ENCODE results near the gene BTNL3.

Gene BTNL3

GRCh38 chr5:181052672-181053487 lies 64.2 kb downstream of the BTNL3 start (continued):
- TF ChIP-seq ZFP3 (tag by site-specific recombination; IDR thresholded peaks at IDR 0.05; ENCODE audit: low read depth), result no peak
- no peak for TF ChIP-seq ZNF138 (tag by site-specific recombination; IDR thresholded peaks at IDR 0.05; ENCODE audit: borderline replicate concordance)
- no peak for TF ChIP-seq YY2 (tag by site-specific recombination; IDR thresholded peaks at IDR 0.05)
- TF ChIP-seq ZNF48 (tag by site-specific recombination; IDR thresholded peaks at IDR 0.05), result no peak
- 0 out of 2 replicates have a peak, but pooled peaks have one; percentile 13 for TF ChIP-seq ZNF423 (tag by site-specific recombination; IDR thresholded peaks at IDR 0.05)
- 0 out of 2 replicates have a peak, but pooled peaks have one; percentile 21 for TF ChIP-seq SP7 (tag by site-specific recombination; IDR thresholded peaks at IDR 0.05)
- no peak for TF ChIP-seq ZNF112 (tag by site-specific recombination; IDR thresholded peaks at IDR 0.05)
- no peak for TF ChIP-seq ZNF132 (tag by site-specific recombination; IDR thresholded peaks at IDR 0.05; ENCODE audit: borderline replicate concordance)
- no peak for TF ChIP-seq ZNF777 (tag by site-specific recombination; IDR thresholded peaks at IDR 0.05; ENCODE audit: borderline replicate concordance)
- no peak for TF ChIP-seq KLF16 (tag by site-specific recombination; IDR thresholded peaks at IDR 0.05)
- no peak for TF ChIP-seq TCF7L2 (IDR thresholded peaks at IDR 0.05; ENCODE audit: borderline replicate concordance, low read depth, low read length)
- TF ChIP-seq ZNF221 (tag by site-specific recombination; IDR thresholded peaks at IDR 0.05; ENCODE audit: borderline replicate concordance), result no peak
- TF ChIP-seq MEIS1 (CRISPR knock-in tag; IDR thresholded peaks at IDR 0.05; ENCODE audit: borderline replicate concordance), result no peak
- peak; percentile 55; the same call in 1 of the 2 replicates for TF ChIP-seq IKZF3 (tag by site-specific recombination; IDR thresholded peaks at IDR 0.05)
- peak; percentile 56; the same call in 1 of the 2 replicates for TF ChIP-seq ZNF76 (tag by site-specific recombination; IDR thresholded peaks at IDR 0.05; ENCODE audit: borderline replicate concordance, low read depth)
- no peak for TF ChIP-seq ZNF155 (tag by site-specific recombination; IDR thresholded peaks at IDR 0.05)
- TF ChIP-seq, protein P1, sequence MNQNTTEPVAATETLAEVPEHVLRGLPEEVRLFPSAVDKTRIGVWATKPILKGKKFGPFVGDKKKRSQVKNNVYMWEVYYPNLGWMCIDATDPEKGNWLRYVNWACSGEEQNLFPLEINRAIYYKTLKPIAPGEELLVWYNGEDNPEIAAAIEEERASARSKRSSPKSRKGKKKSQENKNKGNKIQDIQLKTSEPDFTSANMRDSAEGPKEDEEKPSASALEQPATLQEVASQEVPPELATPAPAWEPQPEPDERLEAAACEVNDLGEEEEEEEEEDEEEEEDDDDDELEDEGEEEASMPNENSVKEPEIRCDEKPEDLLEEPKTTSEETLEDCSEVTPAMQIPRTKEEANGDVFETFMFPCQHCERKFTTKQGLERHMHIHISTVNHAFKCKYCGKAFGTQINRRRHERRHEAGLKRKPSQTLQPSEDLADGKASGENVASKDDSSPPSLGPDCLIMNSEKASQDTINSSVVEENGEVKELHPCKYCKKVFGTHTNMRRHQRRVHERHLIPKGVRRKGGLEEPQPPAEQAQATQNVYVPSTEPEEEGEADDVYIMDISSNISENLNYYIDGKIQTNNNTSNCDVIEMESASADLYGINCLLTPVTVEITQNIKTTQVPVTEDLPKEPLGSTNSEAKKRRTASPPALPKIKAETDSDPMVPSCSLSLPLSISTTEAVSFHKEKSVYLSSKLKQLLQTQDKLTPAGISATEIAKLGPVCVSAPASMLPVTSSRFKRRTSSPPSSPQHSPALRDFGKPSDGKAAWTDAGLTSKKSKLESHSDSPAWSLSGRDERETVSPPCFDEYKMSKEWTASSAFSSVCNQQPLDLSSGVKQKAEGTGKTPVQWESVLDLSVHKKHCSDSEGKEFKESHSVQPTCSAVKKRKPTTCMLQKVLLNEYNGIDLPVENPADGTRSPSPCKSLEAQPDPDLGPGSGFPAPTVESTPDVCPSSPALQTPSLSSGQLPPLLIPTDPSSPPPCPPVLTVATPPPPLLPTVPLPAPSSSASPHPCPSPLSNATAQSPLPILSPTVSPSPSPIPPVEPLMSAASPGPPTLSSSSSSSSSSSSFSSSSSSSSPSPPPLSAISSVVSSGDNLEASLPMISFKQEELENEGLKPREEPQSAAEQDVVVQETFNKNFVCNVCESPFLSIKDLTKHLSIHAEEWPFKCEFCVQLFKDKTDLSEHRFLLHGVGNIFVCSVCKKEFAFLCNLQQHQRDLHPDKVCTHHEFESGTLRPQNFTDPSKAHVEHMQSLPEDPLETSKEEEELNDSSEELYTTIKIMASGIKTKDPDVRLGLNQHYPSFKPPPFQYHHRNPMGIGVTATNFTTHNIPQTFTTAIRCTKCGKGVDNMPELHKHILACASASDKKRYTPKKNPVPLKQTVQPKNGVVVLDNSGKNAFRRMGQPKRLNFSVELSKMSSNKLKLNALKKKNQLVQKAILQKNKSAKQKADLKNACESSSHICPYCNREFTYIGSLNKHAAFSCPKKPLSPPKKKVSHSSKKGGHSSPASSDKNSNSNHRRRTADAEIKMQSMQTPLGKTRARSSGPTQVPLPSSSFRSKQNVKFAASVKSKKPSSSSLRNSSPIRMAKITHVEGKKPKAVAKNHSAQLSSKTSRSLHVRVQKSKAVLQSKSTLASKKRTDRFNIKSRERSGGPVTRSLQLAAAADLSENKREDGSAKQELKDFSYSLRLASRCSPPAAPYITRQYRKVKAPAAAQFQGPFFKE (tag by site-specific recombination; IDR thresholded peaks at IDR 0.05; ENCODE audit: borderline replicate concordance), result no peak
- TF ChIP-seq, protein P2, sequence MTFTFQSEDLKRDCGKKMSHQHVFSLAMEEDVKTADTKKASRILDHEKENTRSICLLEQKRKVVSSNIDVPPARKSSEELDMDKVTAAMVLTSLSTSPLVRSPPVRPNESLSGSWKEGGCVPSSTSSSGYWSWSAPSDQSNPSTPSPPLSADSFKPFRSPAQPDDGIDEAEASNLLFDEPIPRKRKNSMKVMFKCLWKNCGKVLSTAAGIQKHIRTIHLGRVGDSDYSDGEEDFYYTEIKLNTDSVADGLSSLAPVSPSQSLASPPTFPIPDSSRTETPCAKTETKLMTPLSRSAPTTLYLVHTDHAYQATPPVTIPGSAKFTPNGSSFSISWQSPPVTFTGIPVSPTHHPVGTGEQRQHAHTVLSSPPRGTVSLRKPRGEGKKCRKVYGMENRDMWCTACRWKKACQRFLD (tag by site-specific recombination; IDR thresholded peaks at IDR 0.05), result no peak
- TF ChIP-seq, protein P3, sequence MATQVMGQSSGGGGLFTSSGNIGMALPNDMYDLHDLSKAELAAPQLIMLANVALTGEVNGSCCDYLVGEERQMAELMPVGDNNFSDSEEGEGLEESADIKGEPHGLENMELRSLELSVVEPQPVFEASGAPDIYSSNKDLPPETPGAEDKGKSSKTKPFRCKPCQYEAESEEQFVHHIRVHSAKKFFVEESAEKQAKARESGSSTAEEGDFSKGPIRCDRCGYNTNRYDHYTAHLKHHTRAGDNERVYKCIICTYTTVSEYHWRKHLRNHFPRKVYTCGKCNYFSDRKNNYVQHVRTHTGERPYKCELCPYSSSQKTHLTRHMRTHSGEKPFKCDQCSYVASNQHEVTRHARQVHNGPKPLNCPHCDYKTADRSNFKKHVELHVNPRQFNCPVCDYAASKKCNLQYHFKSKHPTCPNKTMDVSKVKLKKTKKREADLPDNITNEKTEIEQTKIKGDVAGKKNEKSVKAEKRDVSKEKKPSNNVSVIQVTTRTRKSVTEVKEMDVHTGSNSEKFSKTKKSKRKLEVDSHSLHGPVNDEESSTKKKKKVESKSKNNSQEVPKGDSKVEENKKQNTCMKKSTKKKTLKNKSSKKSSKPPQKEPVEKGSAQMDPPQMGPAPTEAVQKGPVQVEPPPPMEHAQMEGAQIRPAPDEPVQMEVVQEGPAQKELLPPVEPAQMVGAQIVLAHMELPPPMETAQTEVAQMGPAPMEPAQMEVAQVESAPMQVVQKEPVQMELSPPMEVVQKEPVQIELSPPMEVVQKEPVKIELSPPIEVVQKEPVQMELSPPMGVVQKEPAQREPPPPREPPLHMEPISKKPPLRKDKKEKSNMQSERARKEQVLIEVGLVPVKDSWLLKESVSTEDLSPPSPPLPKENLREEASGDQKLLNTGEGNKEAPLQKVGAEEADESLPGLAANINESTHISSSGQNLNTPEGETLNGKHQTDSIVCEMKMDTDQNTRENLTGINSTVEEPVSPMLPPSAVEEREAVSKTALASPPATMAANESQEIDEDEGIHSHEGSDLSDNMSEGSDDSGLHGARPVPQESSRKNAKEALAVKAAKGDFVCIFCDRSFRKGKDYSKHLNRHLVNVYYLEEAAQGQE (tag by site-specific recombination; IDR thresholded peaks at IDR 0.05), result no peak
- TF ChIP-seq, protein P4, sequence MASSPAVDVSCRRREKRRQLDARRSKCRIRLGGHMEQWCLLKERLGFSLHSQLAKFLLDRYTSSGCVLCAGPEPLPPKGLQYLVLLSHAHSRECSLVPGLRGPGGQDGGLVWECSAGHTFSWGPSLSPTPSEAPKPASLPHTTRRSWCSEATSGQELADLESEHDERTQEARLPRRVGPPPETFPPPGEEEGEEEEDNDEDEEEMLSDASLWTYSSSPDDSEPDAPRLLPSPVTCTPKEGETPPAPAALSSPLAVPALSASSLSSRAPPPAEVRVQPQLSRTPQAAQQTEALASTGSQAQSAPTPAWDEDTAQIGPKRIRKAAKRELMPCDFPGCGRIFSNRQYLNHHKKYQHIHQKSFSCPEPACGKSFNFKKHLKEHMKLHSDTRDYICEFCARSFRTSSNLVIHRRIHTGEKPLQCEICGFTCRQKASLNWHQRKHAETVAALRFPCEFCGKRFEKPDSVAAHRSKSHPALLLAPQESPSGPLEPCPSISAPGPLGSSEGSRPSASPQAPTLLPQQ (tag by site-specific recombination; IDR thresholded peaks at IDR 0.05), result no peak
- no peak for TF ChIP-seq ZNF701 (tag by site-specific recombination; IDR thresholded peaks at IDR 0.05)
- no peak for TF ChIP-seq ZNF175 (tag by site-specific recombination; IDR thresholded peaks at IDR 0.05)
- no peak for TF ChIP-seq ZNF610 (tag by site-specific recombination; IDR thresholded peaks at IDR 0.05; ENCODE audit: borderline replicate concordance)
- peak; percentile 67 for TF ChIP-seq ZSCAN30 (tag by site-specific recombination; IDR thresholded peaks at IDR 0.05)
- TF ChIP-seq SP3 (tag by site-specific recombination; IDR thresholded peaks at IDR 0.05), result peak; percentile 8; the same call in 1 of the 2 replicates
- no peak for TF ChIP-seq ZNF585B (tag by site-specific recombination; IDR thresholded peaks at IDR 0.05)
- TF ChIP-seq ZNF394 (tag by site-specific recombination; IDR thresholded peaks at IDR 0.05; ENCODE audit: borderline replicate concordance), result no peak
- peak; percentile 55; the same call in 1 of the 2 replicates for TF ChIP-seq GLIS2 (tag by site-specific recombination; IDR thresholded peaks at IDR 0.05)
